Left hindlimb (tissue), 1 donor: ENCODE results near the gene NWD2.

ENCODE experiments used
- DNase-seq: peaks from one replicate; pipeline ENCODE4 v3.0.0-alpha.2; 2018

NWD2 gene

GRCh38 chr4:37441231-37442061, 196.9 kb downstream of the NWD2 start:
- DNase-seq, result no peak

- no peak for DNase-seq
These were observed 197.4 kb downstream of the NWD2 start for GRCh38 chr4:37442062-37442323.

- no peak for DNase-seq
These were observed 198.6 kb downstream of the NWD2 start for GRCh38 chr4:37443137-37443536.

GRCh38 chr4:37445023-37445422, 200.5 kb downstream of the NWD2 start:
- DNase-seq, result no peak

- DNase-seq, result no peak
These were observed 201.5 kb downstream of the NWD2 start for GRCh38 chr4:37446016-37446415.

GRCh38 chr4:37447886-37448285, 203.3 kb downstream of the NWD2 start:
- DNase-seq, result no peak

GRCh38 chr4:37450309-37450708, 205.8 kb downstream of the NWD2 start:
- DNase-seq, result no peak

GRCh38 chr4:37450911-37451310, 206.4 kb downstream of the NWD2 start:
- no peak for DNase-seq

GRCh38 chr4:37451656-37452055, 207.1 kb downstream of the NWD2 start:
- no peak for DNase-seq

- no peak for DNase-seq
These were observed 208.4 kb downstream of the NWD2 start for GRCh38 chr4:37452952-37453280.

GRCh38 chr4:37453281-37453998, 208.9 kb downstream of the NWD2 start:
- peak; percentile 67 for DNase-seq

- no peak for DNase-seq
These were observed 209.7 kb downstream of the NWD2 start for GRCh38 chr4:37453999-37454800.

- no peak for DNase-seq
These were observed 211.0 kb downstream of the NWD2 start for GRCh38 chr4:37455301-37456131.

- DNase-seq, result no peak
These were observed 217.3 kb downstream of the NWD2 start for GRCh38 chr4:37461801-37462200.

GRCh38 chr4:37463033-37463856, 218.7 kb downstream of the NWD2 start:
- no peak for DNase-seq

- no peak for DNase-seq
These were observed 220.0 kb downstream of the NWD2 start for GRCh38 chr4:37464373-37465128.

- DNase-seq, result no peak
These were observed 220.8 kb downstream of the NWD2 start for GRCh38 chr4:37465296-37465695.

- DNase-seq, result no peak
These were observed 221.3 kb downstream of the NWD2 start for GRCh38 chr4:37465845-37466244.

- no peak for DNase-seq
These were observed 222.7 kb downstream of the NWD2 start for GRCh38 chr4:37467223-37467622.

GRCh38 chr4:37467824-37468223, 223.3 kb downstream of the NWD2 start:
- no peak for DNase-seq

GRCh38 chr4:37469286-37469685, 224.7 kb downstream of the NWD2 start:
- DNase-seq, result no peak
